SK-N-SH (cell line): Measurements from ENCODE around the gene INPP5A. TPM values are rescaled to one million over a fixed set of nuclear protein-coding genes. Genes with fewer than 3 reads are reported as not detected.

Source experiments
- CTCF ChIA-PET: fragments of 300-600, 350-600 bp; formaldehyde crosslinking; extraction: SDS; loops from one replicate; lab custom pipeline; 2021; lab: Yijun Ruan, JAX
- POLR2A ChIA-PET: fragments of 350-600 bp; sonication (Branson Sonifier 250); formaldehyde crosslinking; extraction: SDS; loops from one replicate; lab custom pipeline; 2020; ENCODE audit warnings: antibody characterized with exemption, inconsistent platforms; lab: Yijun Ruan, JAX
- DNase-seq: peaks from one replicate; pipeline ENCODE4 v3.0.0; 2012
- H2AFZ ChIP-seq: fragments of 200-600 bp; sonication (generic); 2 replicates; pipeline ENCODE4 v1.8.1; 2016; ENCODE audit warnings: antibody characterized with exemption, mild to moderate bottlenecking, low read depth
- H3F3A ChIP-seq: fragments of 200-600 bp; sonication (generic); replicated peaks from 2 replicates; pipeline ENCODE3; 2016; ENCODE audit warnings: antibody characterized with exemption, mild to moderate bottlenecking; ENCODE audit not compliant: insufficient read depth
- H3K27ac ChIP-seq, 2 experiments: fragments of 200-500 bp in 1 of 2; fragments of 200-600 bp in 1 of 2; sonication (Bioruptor generic) in 1 of 2; sonication (generic), shearing (Covaris generic) in 1 of 2; 2 replicates each; pipeline versions ENCODE4 v1.5.1 to v1.6.1; 2014 to 2016; ENCODE audit warnings: low read depth in 2 of 2, inconsistent platforms in 1 of 2, low read length in 1 of 2, mild to moderate bottlenecking in 1 of 2, mixed read lengths in 1 of 2
- H3K27me3 ChIP-seq: fragments of 200-600 bp; sonication (generic), shearing (Covaris generic); 2 replicates; pipeline ENCODE4 v1.6.1; 2016; ENCODE audit warnings: mixed run types; ENCODE audit not compliant: insufficient read depth
- H3K36me3 ChIP-seq, 2 experiments: fragments of 200-500 bp in 1 of 2; fragments of 200-600 bp in 1 of 2; sonication (Bioruptor generic) in 1 of 2; sonication (generic) in 1 of 2; replicated peaks in 1 of 2; 2 replicates each; pipeline versions ENCODE3 to v1.5.1; 2014 to 2016; ENCODE audit warnings: low read length in 1 of 2, mild to moderate bottlenecking in 1 of 2; ENCODE audit not compliant: insufficient read depth in 2 of 2, control insufficient read depth in 1 of 2
- H3K4me1 ChIP-seq, 2 experiments: fragments of 200-500 bp in 1 of 2; fragments of 200-600 bp in 1 of 2; sonication (Bioruptor generic) in 1 of 2; sonication (generic), shearing (Covaris generic) in 1 of 2; 2 replicates each; pipeline versions ENCODE4 v1.5.1 to v1.6.1; 2014 to 2016; ENCODE audit warnings: low read depth in 1 of 2, low read length in 1 of 2, mixed run types in 1 of 2; ENCODE audit not compliant: insufficient read depth in 2 of 2, control insufficient read depth in 1 of 2
- H3K4me2 ChIP-seq: fragments of 200-600 bp; sonication (generic), shearing (Covaris generic); 2 replicates; pipeline ENCODE4 v1.6.1; 2017; ENCODE audit warnings: mixed run types
- H3K4me3 ChIP-seq, 2 experiments: fragments of 200-500 bp in 1 of 2; fragments of 200-600 bp in 1 of 2; sonication (Bioruptor generic) in 1 of 2; sonication (generic), shearing (Covaris generic) in 1 of 2; 2 replicates each; pipeline versions ENCODE4 v1.5.1 to v1.8.1; 2014 to 2016; ENCODE audit warnings: low read depth in 2 of 2, inconsistent platforms in 1 of 2, low read length in 1 of 2, mild to moderate bottlenecking in 1 of 2, mixed read lengths in 1 of 2, moderate library complexity in 1 of 2
- H3K79me2 ChIP-seq: fragments of 200-600 bp; sonication (generic); 2 replicates; pipeline ENCODE4 v1.8.1; 2017; ENCODE audit warnings: mild to moderate bottlenecking; ENCODE audit not compliant: insufficient read depth
- H3K9ac ChIP-seq: fragments of 200-600 bp; sonication (generic); 2 replicates; pipeline ENCODE4 v1.6.1; 2017; ENCODE audit warnings: mixed run types
- H3K9me2 ChIP-seq: fragments of 200-600 bp; sonication (generic); 2 replicates; pipeline ENCODE4 v1.6.1; 2017; ENCODE audit warnings: mixed run types
- H3K9me3 ChIP-seq: fragments of 200-600 bp; sonication (generic); 2 replicates; pipeline ENCODE4 v1.6.1; 2017; ENCODE audit warnings: mixed run types, mild to moderate bottlenecking, moderate library complexity
- H4K20me1 ChIP-seq: fragments of 200-600 bp; sonication (generic); 2 replicates; pipeline ENCODE4 v1.6.1; 2017; ENCODE audit warnings: mild to moderate bottlenecking, mixed run types; ENCODE audit not compliant: insufficient read depth
- CHD2 ChIP-seq: fragments of 150-350 bp; IDR thresholded peaks from 2 replicates; pipeline ENCODE4 v1.6.1; 2018; ENCODE audit warnings: low read length; ENCODE audit not compliant: partially characterized antibody
- CTCF ChIP-seq: fragments of 200-600 bp; sonication (generic); IDR thresholded peaks from 2 replicates; pipeline ENCODE4 v1.6.1; 2017; ENCODE audit warnings: antibody characterized with exemption, mild to moderate bottlenecking, moderate library complexity
- EP300 ChIP-seq, 2 experiments: IDR thresholded peaks; 2 replicates each; pipeline versions ENCODE4 v1.4.0 to v1.6.1; 2012; ENCODE audit warnings: borderline replicate concordance in 1 of 2, low read depth in 1 of 2, low read length in 1 of 2
- FOSL2 ChIP-seq: IDR thresholded peaks from 2 replicates; pipeline ENCODE4 v1.4.0; 2012; ENCODE audit warnings: low read depth, mild to moderate bottlenecking, moderate library complexity, borderline replicate concordance
- FOXJ3 ChIP-seq: sonication (generic); formaldehyde crosslinking; IDR thresholded peaks from 2 replicates; pipeline ENCODE4 v1.5.1; 2020; ENCODE audit warnings: mild to moderate bottlenecking, missing genetic modification reagents
- IRF3 ChIP-seq: fragments of 150-350 bp; IDR thresholded peaks from 2 replicates; pipeline ENCODE4 v1.6.1; 2016; ENCODE audit warnings: mild to moderate bottlenecking, low read depth, low read length
- JUND ChIP-seq: IDR thresholded peaks from 2 replicates; pipeline ENCODE4 v1.4.0; 2012
- MAX ChIP-seq: IDR thresholded peaks from 2 replicates; pipeline ENCODE4 v1.4.0; 2012; ENCODE audit warnings: low read depth
- MEF2A ChIP-seq: IDR thresholded peaks from 2 replicates; pipeline ENCODE4 v1.4.0; 2012; ENCODE audit warnings: low read depth, borderline replicate concordance
- NRF1 ChIP-seq: IDR thresholded peaks from 2 replicates; pipeline ENCODE4 v1.6.1; 2012; ENCODE audit warnings: low read depth, mild to moderate bottlenecking, low read length
- RAD21 ChIP-seq: IDR thresholded peaks from 2 replicates; pipeline ENCODE4 v1.6.1; 2012; ENCODE audit warnings: mild to moderate bottlenecking, low read length
- RCOR1 ChIP-seq: fragments of 150-350 bp; IDR thresholded peaks from 2 replicates; pipeline ENCODE4 v1.6.1; 2017; ENCODE audit warnings: antibody characterized with exemption, low read length
- RFX5 ChIP-seq: IDR thresholded peaks from 2 replicates; pipeline ENCODE4 v1.6.1; 2012; ENCODE audit warnings: mild to moderate bottlenecking, improper control_type of control experiment, low read length
- SIN3A ChIP-seq: IDR thresholded peaks from 2 replicates; pipeline ENCODE4 v1.6.1; 2012; ENCODE audit warnings: low read depth, mild to moderate bottlenecking, low read length, moderate library complexity, borderline replicate concordance
- TAF1 ChIP-seq: IDR thresholded peaks from 2 replicates; pipeline ENCODE4 v1.6.1; 2012; ENCODE audit warnings: low read depth, mild to moderate bottlenecking, low read length, moderate library complexity, borderline replicate concordance
- TCF12 ChIP-seq: IDR thresholded peaks from 2 replicates; pipeline ENCODE4 v1.4.0; 2012
- USF1 ChIP-seq: IDR thresholded peaks from 2 replicates; pipeline ENCODE4 v1.4.0; 2012; ENCODE audit warnings: low read depth, borderline replicate concordance
- USF2 ChIP-seq: fragments of 150-350 bp; IDR thresholded peaks from 2 replicates; pipeline ENCODE4 v1.6.1; 2017; ENCODE audit warnings: antibody characterized with exemption, low read length, low read depth, borderline replicate concordance
- ZBTB33 ChIP-seq: IDR thresholded peaks from 2 replicates; pipeline ENCODE4 v1.4.0; 2012; ENCODE audit warnings: low read depth, borderline replicate concordance
- WGBS: methylation state at CpG from one replicate; pipeline ENCODE4 v1.1.6; 2017; ENCODE audit warnings: low lambda C conversion rate; 5-methylcytosine and 5-hydroxymethylcytosine counted together
- polyA plus RNA-seq, 3 experiments: library from polyadenylated mRNA; depleted of rRNA; stranded (reverse); fragments of >200 nt; gene quantifications; 2 replicates each; pipeline ENCODE4 v1.2.3, GENCODE V29; 2012

The INPP5A gene
- polyA plus RNA-seq, 1 of the 3 experiments (the other 2 are of a cell fraction), result 12.0 TPM

GRCh38 chr10:132564249-132564605, 26.6 kb downstream of the INPP5A start:
- peaks cover 12% of the 10 kb centered on the region for H4K20me1 ChIP-seq
- H3K27me3 ChIP-seq, result no peaks in the 10 kb centered on the region
- peaks cover 39% of the 10 kb centered on the region; the same call in 1 of the 2 replicates for H3K79me2 ChIP-seq
- WGBS, result 86% methylated on average over 10 of the region's 10 CpGs
- no peak overlapping the region for H3K4me2 ChIP-seq
- TF ChIP-seq CTCF (no peak), ZBTB33 (no peak), CHD2 (no peak), TAF1 (no peak), SIN3A (no peak), USF1 (no peak), RCOR1 (no peak), EP300 (IDR thresholded peaks at IDR 0.05; ENCODE audit: borderline replicate concordance in 1 of 2, low read depth in 1 of 2, low read length in 1 of 2) (no peak), USF2 (no peak), RFX5 (no peak), TCF12 (no peak), FOSL2 (no peak), JUND (no peak), NRF1 (no peak), MEF2A (no peak), RAD21 (no peak), MAX (no peak), FOXJ3 (CRISPR knock-in tag) (no peak), IRF3 (no peak)
- TF ChIP-seq, all 33 proteins: peak for 0
- DNase-seq, result no peak
- Histone ChIP-seq H3K9me3 (no peaks in the 10 kb centered on the region), H3K9me2 (no peaks in the 10 kb centered on the region), H3K27ac (no peak overlapping the region), H3K4me3 (no peak overlapping the region), H3K4me1 (no peaks in the 10 kb centered on the region), H2AFZ (no peak overlapping the region), H3K9ac (no peak overlapping the region), H3K36me3 (no peaks in the 10 kb centered on the region), H3F3A (no peaks in the 10 kb centered on the region)
- POLR2A ChIA-PET, result no interaction called here
- CTCF ChIA-PET, result no interaction called here
